SU-DHL-6 (cell line): ENCODE data around the gene KIF5C.

Experiments
- EZH2phosphoT487 ChIP-seq: fragments of 200-600 bp; sonication (generic), shearing (Covaris generic); conservative IDR thresholded peaks from 2 replicates; pipeline ENCODE4 v1.6.1; 2018; ENCODE audit warnings: mild to moderate bottlenecking, antibody characterized with exemption, low read length, moderate library complexity, mixed read lengths
- TF ChIP-seq, protein P1 (sequence below): fragments of 200-600 bp; sonication (generic); IDR thresholded peaks from one replicate; pipeline ENCODE4 v1.5.1; 2017; ENCODE audit warnings: antibody characterized with exemption, mild to moderate bottlenecking, low read length, moderate library complexity; ENCODE audit not compliant: insufficient read depth, poor library complexity, severe bottlenecking

DNA sequence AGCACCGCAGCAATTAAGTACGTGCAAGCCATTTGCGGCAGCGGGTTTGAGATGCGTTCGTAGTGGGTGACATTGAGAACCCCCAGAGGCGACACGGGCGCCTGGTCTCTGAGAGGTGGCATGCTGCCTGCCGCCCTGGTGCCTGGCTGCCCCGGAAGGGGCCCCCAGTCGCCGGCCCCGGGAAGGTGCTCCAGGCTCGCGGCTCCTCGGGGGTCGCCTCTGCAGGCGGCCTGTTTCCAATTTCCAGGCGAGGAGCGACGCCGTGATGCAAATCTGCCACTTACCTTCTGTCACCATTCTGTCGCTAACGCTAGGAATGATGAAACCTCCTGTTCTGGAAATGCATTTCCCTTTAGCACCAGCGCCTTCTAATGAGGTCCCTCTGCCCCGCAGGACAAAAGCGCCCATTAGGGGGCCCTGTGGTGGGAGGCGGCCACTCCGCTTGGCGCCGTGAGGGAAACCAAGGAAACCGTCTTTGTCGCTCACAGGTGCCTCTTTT is 13.0 kb downstream of the KIF5C start:
- TF ChIP-seq, protein P1, sequence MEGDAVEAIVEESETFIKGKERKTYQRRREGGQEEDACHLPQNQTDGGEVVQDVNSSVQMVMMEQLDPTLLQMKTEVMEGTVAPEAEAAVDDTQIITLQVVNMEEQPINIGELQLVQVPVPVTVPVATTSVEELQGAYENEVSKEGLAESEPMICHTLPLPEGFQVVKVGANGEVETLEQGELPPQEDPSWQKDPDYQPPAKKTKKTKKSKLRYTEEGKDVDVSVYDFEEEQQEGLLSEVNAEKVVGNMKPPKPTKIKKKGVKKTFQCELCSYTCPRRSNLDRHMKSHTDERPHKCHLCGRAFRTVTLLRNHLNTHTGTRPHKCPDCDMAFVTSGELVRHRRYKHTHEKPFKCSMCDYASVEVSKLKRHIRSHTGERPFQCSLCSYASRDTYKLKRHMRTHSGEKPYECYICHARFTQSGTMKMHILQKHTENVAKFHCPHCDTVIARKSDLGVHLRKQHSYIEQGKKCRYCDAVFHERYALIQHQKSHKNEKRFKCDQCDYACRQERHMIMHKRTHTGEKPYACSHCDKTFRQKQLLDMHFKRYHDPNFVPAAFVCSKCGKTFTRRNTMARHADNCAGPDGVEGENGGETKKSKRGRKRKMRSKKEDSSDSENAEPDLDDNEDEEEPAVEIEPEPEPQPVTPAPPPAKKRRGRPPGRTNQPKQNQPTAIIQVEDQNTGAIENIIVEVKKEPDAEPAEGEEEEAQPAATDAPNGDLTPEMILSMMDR, result no peak
- TF ChIP-seq EZH2phosphoT487, result no peak
